GM18907 (cell line): ENCODE measurements around the gene PPP1R12A.
"Not testable (repeated sequence)": the region's sequence is repeated elsewhere in the genome, so short reads cannot be mapped to it uniquely, and the experiment has no call there.

ENCODE experiments used
- ATAC-seq: cut with Tn5 transposase; IDR thresholded peaks from one replicate; pipeline ENCODE4 v1.9.1; 2021; ENCODE audit warnings: mild to moderate bottlenecking, moderate library complexity; ENCODE audit not compliant: unreplicated experiment

The PPP1R12A gene

DNA sequence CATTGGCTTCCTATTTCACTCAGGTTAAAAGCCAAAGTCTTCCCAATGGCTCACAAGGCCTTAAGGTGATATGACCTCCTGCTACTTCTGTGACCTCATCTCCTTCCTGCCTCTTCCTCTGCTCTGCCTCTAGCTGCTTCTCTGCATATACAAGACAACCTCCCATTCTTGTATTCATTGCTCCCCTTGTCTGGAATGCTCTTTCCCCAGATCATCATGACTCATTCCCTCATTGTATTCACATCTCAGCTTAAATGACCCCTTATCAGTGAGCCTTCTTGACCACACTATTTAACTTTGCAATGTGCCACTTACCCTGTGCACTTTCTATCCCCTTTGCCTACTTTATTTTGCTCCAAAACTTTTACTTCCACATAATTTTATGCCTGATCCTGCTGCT, 90.2 kb downstream of the PPP1R12A start:
- no peak for ATAC-seq

DNA sequence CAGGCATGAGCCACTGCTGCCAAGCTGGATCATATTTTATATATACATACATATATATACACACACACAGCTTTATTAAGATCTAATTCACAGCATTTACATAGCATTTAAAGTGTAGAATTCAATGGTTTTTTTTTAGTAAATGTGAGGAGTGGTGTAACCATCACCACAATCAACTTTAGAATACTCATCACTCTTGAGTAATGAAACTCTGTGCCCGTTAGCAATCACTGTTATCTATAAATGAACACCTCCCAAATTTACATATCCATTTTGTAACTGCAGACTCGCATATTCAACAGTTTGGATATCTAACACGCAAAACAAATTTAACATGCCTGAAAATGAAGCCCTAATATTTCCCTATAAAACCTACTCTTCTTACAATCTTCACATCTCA, 90.9 kb downstream of the PPP1R12A start:
- ATAC-seq = no peak

DNA sequence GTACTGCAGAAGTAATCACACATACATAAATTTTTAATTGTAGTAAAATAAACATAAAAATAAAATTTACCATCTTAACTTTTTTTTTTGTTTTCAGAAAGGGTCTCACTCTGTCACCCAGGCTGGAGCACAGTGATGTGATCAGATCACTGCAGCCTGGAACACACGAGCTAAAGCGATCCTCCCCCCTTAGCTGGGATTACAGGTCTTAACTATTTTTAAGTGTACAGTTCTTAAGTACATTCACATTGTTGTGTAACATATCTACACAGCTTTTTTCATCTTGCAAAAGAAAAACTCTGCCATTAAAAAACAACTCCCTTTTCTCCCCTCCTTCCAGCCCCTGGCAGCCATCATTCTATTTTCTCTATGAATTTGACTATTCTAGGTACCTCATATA, 92.3 kb downstream of the PPP1R12A start:
- no peak for ATAC-seq

DNA sequence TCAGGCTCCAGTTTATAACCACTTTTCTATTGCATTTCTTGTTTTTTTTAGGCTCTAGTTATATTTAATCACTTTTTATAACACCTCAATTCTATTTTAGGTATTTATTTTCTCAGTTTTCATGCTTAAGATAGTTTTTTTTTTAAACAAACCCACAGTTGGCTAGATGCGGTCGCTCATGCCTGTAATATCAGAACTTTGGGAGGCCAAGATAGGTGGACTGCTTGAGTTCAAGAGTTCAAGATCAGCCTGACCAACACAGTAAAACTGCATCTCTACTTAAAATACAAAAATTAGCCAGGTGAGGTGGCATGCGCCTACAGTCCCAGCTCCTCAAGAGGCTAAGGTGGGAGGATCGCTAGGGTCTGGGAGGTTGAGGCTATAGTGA, 93.0 kb downstream of the PPP1R12A start:
- no peak for ATAC-seq

DNA sequence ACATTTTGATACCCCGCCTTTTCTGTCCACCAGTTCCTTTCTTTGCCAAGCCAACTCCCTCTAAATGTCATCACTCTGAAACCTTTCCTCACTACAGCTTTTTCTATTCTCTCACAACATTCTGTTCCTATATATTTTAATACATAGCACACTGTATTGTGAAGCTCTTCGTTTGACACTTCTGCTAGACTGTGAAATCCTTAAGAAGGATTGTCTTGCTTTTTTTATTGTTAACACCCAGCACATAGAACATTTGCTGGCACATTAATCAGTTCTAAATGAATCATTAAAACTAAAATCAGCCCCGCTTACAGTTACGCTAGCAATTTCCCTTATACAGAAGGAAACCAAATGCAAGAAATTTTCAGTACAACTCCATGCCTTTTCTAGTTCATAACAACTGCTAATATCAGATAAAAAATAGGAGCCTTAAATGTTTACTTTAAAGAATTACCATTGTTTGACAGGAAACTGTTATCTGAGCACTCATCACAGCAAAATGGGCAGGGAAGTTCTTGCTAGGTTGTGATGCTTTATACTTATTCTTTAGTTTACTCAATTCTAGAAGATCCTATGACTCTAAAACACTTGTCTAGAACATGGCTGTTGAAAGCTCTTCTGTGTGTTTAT, 93.5 kb downstream of the PPP1R12A start:
- ATAC-seq = no peak

DNA sequence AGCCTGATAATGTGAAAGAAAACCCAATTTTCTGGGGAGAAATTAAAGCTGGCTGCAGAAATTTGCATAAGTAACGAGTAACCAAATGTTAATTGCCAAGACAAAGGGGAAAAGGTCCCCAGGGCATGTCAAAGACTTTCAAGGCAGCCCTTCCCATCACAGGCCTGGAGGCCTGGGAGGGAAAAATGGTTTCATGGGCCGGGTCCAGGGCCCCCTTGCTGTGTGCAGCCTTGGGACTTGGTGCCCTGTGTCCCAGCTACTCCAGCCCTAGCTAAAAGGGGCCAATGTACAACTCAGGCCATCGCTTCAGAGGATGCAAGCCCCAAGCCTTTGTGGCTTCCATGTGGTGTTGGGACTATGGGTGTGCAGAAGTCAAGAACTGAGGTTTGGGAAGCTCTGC, 96.5 kb downstream of the PPP1R12A start:
- no peak for ATAC-seq

DNA sequence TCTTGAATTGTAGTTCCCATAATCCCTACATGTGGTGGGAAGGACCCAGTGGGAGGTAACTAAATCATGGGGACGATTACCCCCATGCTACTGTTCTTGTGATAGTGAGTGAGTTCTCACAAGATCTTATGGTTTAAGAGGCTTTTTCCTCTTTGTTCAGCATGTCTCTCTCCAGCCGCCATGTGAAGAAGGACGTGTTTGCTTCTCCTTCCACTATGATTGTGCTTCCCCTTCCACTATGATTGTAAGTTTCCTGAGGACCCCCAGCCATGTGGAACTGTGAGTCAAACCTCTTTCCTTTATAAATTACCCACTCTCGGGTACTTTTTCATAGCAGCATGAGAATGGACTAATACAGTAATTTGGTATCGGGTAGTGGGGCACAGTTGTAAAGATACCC, 97.3 kb downstream of the PPP1R12A start:
- ATAC-seq = no peak

DNA sequence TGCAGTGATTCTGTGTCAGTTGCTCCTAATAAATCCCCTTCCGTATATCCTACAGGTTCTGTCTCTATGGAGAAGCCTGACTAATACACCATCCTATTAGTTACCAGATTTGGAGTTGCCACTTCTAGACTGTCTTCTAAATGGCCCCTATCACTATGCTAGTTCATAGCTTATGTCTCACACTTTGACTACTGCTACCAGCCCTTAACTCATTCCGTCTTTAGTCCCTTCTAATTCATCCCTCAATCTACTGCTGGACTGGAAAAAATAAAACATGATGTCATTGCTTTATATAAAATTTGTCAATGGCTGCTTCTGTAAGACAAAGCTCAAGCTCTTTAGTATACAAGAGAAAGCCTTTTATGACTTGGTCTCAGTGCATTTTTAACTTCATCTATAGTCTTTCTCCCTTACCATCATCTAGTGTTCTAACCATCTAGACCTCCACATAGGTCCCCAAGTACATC, 99.5 kb downstream of the PPP1R12A start:
- no peak for ATAC-seq

DNA sequence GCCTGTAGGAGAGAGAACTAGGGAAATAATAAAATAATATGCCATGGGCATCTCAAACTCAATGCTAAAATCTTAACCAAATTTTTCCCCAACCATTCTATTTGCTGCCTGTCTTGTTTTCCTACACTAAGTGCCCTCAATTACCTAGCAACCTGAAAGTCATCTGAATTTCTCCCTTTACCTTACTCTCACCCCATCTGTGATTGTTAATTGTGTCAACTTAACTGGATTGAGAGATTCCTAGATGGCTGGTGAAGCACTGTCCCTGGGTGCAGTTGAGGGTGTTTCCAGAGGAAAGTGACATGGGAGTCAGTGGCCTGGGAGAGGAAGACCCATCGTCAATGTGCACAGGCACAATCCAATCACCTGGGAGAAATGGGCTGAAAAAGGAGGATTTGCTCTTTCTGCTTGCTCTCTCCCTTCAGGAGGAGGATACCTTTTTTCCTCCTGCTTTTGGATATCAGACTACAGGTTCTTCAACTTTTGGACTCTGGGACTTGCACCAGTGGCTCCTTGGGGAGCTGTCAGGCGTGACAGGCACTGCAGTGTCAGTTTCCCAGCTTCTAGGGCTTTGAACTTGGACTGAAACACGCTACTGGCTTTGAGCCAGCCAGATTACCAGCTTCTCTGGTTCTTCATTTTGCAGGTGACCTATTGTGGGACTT, 100.1 kb downstream of the PPP1R12A start:
- no peak for ATAC-seq

DNA sequence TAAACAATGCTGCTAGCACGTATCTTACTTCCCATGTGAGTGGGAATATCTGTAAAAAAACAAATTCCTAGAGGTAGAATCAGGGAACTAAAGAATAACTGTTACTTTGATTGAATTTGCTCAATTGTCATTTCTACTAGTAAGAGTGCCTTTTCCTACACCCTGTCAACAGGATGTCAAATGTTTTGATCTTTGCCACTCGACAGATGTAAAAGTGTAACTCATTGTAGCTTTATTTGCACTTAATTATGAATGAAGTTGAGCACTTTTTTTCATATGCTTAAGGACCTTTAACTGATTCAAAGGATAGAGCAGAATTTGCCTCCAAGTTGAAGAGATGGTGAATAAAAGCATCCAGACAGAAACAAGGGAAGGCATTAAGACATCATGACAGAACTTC, 104.5 kb downstream of the PPP1R12A start:
- no peak for ATAC-seq

DNA sequence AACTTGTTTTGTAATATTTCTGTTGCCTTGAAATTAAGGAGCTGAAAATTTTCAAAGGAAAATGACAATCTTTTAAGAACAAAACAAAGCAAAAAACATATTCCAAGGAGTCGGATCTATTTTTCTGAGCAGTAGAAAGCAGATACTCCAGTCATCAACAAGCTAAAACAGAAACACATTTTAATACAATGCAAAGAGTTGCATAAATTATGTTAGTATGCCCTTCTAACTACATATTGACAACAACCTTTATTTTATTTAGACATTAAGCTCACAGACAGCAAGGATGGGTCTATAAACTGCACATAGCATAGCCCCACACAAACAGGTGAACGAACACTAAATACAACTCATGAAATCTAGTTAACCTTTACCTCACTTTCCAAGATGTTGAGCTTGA, 106.0 kb downstream of the PPP1R12A start:
- ATAC-seq = no peak

DNA sequence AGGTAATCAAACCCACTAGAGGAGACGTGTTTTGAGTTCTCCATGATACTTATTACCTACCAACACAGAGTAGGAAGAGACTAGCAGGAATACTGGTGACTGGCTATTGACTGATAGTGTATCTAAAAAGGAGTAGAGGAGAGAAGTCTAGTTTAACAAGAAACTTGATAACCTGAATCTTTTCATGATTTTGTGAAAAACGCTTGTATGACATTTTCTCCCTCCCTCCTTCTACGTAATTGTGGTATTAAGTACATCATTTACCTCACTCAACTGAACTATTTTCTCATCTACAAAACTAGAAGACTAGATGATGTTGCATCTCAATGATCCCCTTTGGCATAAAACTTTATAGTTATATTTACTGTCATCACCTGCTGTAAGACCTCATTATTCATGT, 107.4 kb downstream of the PPP1R12A start:
- no peak for ATAC-seq

DNA sequence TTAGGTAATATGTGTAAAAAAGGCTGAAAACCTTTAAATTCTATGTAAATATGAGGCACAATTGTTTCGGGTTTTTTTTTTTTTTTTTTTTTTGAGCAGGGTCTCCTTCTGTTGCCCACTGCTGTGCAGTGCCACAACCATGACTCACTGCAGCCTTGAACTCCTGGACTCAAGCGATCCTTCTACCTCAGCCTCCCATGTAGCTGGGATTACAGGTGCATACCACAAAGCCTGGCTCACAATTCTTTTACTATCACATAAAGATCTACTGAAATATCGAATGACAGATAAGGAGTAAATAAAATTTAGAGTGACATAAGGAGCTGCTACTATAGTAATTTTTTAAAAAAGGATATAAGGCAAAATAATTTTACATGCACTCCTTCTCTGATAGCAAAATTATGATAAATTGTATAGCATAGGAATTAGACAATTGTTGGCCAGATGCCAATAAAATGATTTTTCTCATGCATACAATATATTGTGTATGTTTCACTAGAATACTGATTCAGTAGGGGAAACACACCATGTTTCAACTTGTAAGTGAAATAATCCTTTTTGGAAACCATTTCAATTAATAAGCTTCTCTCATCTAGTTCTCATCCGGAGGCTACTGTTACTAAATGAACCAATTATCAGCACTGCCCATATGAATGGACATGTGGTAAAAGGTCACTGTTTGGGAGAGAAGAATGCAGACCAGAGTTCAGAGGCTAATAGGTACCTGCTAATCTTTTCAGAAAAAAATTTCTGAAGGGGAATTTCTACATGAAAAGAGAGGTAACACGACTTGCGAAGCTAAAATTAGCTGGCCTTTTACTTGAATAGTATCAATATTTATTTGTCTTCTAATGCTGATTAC, 108.4 kb downstream of the PPP1R12A start:
- no peak for ATAC-seq

DNA sequence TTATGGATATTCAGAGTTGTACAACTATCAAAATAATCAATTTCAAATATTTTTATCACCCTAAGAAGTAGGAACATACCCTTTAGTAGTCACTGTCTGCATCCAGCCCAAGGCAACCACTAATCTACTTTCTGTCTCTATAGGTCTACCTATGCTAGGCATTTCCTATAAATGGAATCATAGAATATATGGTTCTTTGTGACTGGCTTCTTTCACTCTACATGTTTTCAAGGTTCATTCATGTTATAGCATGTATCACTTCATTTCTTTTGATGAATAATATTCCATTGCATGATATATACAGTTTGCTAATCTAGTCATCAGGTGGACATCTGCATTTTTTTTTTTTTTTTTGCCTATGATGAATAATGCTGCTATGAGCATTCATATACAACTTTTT, 112.4 kb downstream of the PPP1R12A start:
- ATAC-seq = no peak

DNA sequence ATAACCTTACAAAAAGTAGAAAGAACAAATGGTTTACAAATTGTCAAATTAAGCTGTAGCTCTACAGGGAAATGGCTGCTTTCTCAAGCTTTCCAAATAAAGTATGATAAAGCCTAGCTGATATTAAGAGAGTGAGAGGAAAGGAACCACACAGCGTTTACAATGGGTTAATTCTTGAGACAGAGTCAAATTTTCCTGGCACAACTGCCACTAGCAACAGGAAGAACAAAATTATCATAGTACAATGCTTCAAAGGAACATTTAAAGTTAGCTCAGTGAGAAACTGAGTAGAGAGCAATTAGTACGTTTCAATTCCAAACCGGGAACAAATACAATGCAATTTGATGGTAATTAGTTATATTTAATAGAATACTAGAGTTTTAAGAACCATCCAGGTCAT, 116.0 kb downstream of the PPP1R12A start:
- no peak for ATAC-seq

DNA sequence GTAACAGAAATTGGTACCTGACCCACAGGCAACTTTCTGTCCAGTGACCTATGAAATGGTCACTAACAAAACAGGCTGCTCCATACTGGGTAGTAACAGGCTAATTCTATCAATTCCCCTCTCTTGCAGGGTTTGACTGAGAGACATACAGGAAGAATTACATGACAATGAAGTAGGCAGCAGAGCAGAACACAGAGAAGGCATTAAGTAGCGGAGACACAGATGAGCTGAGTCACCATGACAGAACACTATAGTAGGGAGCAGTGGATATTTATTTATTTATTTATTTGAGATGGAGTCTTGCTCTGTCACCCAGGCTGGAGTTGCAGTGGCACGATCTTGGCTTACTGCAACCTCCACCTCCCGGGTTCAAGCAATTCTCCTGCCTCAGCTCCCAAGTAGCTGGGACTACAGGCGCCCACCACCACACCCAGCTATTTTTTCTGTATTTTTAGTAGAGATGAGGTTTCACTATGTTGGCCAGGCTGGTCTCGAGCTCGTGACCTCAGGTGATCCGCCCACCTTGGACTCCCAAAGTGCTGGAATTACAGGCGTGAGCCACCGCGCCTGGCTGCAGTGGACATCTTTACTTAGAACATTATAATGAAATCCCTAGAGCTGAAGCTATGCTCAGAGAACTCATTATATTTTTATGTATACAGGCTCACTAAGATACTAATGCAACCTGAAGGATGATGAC, 150.4 kb downstream of the PPP1R12A start:
- not testable (repeated sequence) for ATAC-seq

DNA sequence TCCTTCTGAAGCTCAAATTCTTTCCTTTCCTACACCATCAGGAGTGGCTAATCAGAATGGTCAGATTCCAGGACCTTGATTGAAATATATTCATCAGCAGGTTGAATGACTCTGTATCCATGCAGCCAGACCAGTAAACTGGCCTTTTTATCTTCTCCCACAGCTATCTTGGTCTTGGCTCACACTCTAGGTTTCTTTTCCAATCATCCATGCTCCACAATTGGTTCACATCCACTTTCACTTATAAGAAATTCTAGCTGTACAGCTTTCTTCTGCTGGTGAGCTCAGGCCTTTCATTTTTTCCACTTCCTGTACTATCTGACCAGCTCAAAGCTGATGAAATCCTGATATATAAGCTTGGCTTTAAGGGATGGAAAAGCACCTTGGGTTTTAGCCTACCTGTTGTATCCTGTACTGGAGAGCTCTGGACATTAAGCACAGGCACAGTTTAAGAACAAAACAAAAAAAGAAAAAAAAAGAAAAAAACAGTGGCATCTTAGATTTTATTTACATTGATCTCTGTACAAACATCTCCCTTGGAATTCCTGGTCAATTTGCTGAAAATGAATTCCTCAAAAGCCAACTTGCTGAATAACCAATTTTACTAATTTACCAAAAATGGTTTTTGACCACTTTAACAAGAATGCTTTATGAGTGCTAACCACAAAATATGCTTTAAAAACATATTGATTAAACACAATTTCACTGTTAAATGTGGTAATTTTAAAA, 152.6 kb downstream of the PPP1R12A start:
- ATAC-seq = no peak

DNA sequence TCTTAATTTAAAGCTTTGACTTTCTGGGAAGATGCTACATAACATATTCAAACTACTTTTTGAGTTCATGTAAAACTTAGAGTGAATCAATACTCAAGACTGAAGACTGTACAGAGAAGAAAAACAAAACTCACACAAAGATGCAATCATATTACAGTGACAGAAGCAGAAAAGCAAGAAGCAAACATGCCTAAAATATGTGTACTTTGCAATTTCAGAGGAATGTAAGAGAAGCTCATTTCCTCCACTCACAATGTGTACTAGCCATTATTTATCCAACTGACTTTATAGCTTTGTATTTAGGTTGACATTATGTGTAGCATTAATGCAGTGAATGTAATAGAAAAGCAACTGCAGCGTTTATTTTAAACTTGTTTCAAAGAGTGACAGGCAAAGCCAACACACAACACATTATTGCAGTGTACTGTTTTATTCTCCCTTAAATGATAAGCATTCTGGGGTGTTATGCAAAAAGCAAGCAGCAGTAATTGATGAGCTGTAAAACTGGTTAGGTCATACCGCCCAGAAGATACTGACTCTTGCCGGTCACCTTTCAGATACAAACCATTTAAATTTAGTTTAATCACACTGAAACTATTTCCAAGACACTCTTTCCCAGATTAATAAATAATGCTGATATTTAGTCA, 156.0 kb downstream of the PPP1R12A start:
- ATAC-seq = no peak

DNA sequence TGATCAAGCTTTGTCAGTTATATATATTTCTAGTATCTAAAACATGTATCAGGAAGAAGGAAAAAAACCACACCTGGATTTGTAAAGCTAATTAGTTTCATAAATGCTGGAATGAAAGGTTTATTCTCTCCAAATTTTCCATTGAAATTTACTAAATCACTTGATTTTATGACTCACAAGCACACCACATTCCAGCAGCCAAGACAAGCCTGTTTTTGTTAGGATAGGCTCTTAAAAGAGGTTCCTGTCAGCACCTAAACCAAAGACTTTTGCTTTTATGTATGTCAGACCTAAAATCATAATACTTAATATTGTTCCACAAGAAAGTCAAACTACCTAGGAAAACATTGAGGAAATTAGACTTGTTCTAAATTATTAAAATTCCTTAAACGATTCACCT, 158.8 kb downstream of the PPP1R12A start:
- no peak for ATAC-seq

DNA sequence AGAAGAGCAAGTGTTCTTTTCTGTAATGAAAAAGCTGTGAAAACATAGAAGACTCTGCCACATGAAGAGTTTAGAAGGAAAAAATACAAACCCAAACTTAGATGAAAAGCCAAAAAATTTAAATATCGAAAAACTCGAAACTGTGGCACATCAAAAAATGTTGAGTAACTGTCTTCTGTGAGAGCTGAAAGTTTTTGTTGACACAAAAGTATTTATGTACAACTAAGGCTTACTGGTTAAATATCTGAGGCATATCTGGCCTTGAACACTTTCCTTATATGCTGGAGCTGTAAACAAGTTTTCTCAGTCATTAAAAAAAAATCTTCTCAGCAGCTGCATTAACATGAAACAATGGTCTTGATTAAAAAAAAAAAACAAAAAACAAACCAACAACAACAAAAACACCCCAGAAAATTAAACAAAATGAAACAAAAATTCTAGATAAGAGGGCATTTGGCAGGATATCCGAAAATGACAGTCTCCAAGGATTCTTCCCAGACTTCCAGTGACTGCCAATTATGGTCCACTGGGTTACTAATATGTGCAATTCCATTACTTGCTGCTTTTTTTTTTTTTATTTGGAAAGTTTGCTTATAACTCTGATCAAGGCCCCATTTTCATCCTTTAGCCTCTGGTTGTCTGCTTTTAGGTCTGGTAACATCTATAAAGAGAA, 159.4 kb downstream of the PPP1R12A start:
- no peak for ATAC-seq
